GM12878 (cell line): Measurements from ENCODE around the gene LILRB3.

Experiments
- EZH2 ChIP-seq: IDR thresholded peaks from 2 replicates; pipeline ENCODE4 v1.6.1; 2012; ENCODE audit warnings: low read depth, mild to moderate bottlenecking, control low read depth, inconsistent platforms, low read length, borderline replicate concordance; ENCODE audit not compliant: control insufficient read depth
- GABPA ChIP-seq: IDR thresholded peaks from 2 replicates; pipeline ENCODE4 v1.6.1; 2014; ENCODE audit warnings: antibody characterized with exemption, low read depth, mild to moderate bottlenecking, inconsistent platforms
- KLF5 ChIP-seq: fragments of 450-650 bp; IDR thresholded peaks from 2 replicates; pipeline ENCODE4 v1.6.1; 2014; ENCODE audit warnings: mild to moderate bottlenecking; ENCODE audit not compliant: partially characterized antibody

- TF ChIP-seq GABPA: no peak
- TF ChIP-seq EZH2: no peak
- no peak for TF ChIP-seq KLF5
Measured at GRCh38 chr19:54196536-54196935, 26.3 kb downstream of the LILRB3 start.
